HG02571 (cell line): Measurements from ENCODE around the gene TSTD1.
"Not testable (repeated sequence)": the region's sequence is repeated elsewhere in the genome, so short reads cannot be mapped to it uniquely, and the experiment has no call there.

Source experiments
- ATAC-seq: cut with Tn5 transposase; IDR thresholded peaks from one replicate; pipeline ENCODE4 v1.9.1; 2021; ENCODE audit warnings: mild to moderate bottlenecking, moderate library complexity; ENCODE audit not compliant: unreplicated experiment

The TSTD1 gene

GRCh38 chr1:161069241-161069640, 30.5 kb upstream of the TSTD1 start:
- no peak for ATAC-seq

GRCh38 chr1:161068306-161069234, 29.8 kb upstream of the TSTD1 start:
- ATAC-seq = peak; percentile 42

DNA sequence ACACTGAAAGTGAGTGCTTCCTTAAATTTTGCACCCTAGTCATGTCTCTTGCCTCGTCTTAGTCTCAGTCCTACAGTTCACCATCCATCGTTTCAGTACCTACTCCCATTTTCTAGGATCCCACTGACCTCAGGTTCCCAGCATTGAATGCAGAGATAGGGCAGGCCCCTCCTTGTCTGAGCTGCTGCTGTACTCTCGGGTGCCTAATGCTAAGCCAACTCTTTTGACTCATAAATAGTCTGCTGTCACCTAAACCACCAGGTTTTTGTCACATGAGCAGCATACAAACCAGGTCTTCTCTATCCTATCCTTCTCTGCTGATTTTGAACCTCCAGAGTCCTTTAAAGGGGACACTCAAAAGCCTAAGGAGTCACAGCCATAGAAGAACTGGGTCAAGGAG, 27.9 kb upstream of the TSTD1 start:
- ATAC-seq = no peak

DNA sequence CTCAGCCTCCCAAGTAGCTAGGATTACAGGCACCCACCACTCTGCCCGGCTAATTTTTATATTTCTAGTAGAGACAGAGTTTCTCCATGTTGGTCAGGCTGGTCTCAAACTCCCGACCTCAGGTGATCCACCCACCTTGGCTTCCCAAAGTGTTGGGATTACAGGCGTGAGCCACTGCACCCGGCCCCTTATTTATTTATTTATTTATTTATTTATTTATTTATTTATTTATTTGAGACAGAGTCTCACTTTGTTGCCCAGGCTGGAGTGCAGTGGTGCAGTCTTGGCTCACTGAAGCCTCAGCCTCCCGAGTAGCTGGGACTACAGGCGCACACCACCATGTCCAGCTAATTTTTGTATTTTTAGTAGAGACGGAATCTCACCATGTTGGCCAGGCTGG, 26.9 kb upstream of the TSTD1 start:
- not testable (repeated sequence) for ATAC-seq

GRCh38 chr1:161063936-161064335, 25.2 kb upstream of the TSTD1 start:
- ATAC-seq = not testable (repeated sequence)

- ATAC-seq = no peak
Measured at GRCh38 chr1:161061419-161061818, 22.7 kb upstream of the TSTD1 start.

GRCh38 chr1:161059293-161059692, 20.5 kb upstream of the TSTD1 start:
- ATAC-seq = no peak

DNA sequence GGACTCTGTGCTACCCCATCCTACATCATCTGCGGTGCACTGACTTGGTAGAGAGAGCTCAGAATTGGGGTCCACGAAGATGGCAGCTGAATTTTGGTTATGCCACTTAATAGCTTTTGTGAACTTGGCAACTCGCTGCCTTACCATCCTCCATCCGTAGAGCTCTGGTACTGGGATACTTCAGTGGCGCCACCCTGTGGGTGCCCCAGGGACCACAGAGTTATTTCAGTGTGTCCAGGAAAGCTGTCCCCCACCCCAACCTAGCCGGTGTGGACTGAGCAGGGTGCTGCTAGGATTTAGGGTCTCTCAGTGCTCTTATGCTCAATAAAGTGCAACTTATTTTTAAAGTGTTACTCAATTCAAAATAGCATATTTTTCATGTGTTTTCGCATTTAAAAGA, 16.0 kb upstream of the TSTD1 start:
- ATAC-seq = no peak

GRCh38 chr1:161054232-161054631, 15.5 kb upstream of the TSTD1 start:
- ATAC-seq = no peak

DNA sequence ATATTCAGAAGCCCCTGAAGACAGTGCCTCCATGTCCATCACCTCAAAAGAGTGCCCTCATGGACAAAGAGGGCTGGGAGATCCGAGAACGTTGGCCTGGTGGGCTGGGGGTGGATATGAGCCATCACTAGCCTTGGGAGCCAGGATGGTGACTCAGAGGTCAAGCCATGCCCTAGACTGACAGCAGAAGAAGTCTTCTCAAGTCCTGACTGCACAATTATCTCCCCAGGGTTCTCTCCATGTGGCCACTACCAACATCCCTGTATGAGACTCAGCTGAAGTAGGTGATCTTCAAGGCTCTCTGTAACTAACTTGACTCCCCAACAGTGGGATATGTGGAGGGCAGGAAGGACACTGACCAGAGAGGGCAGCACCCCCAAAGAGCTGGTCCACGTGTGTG, 14.1 kb upstream of the TSTD1 start:
- no peak for ATAC-seq

- ATAC-seq = no peak
Measured at GRCh38 chr1:161051219-161051618, 12.5 kb upstream of the TSTD1 start.

- no peak for ATAC-seq
Measured at GRCh38 chr1:161048949-161049722, 10.4 kb upstream of the TSTD1 start.

GRCh38 chr1:161047436-161048420, 9.0 kb upstream of the TSTD1 start:
- ATAC-seq = no peak

- peak; percentile 28 for ATAC-seq
Measured at GRCh38 chr1:161046605-161047228, 8.0 kb upstream of the TSTD1 start.

GRCh38 chr1:161045736-161046604, 7.2 kb upstream of the TSTD1 start, which contains the start of gene USF1:
Gene USF1, minus strand, starts transcription at chr1:161045977. Its CDS starts 2,702 bp downstream, at chr1:161043275.
- peak; percentile 65 for ATAC-seq

DNA sequence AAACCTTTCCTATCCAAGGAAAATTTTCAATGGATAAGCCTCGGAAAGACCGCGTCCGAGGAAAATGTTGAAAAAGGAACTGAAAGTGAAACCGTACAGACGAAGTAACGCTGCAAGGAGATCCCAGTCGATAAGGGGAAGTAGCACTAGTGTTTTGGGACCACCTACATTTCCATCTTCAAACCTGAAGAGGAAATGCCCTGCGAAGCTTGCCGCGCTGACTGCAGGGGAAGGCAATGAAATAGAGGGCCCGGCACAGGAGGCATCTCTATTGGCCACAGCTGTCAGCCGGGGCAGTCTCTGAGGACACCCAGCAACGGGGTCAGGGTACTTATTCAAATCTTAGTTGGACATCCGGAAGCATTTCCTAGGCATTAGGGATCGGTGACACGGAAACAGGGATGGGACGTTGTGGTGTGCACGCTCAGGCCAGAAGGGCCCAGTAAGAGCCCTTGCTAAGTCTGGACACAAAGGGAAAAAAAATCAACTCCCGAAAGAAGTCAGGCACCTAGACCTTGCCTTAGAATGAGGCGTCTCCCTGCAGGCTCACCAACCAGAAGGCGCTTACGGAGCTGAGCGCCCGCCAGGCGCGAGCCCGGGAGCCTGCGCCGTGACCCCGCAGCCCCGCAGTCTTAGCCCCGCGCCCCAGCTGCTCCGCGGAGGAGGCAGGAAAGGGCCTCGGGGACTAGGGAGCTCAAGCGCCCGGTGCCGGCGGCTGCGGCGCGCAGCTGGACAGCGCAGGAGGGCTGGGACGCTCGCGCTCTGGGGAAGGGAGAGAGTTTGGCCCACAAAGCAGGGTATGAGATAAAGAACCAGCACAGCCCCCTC, 6.4 kb upstream of the TSTD1 start:
- peak; percentile 28 for ATAC-seq

GRCh38 chr1:161044535-161044907, 5.8 kb upstream of the TSTD1 start:
- ATAC-seq = no peak

GRCh38 chr1:161039546-161039945, 782 bp upstream of the TSTD1 start:
- ATAC-seq = no peak
